GM18951 (cell line): ENCODE results near the gene GAMT.
"Not testable (repeated sequence)": the region's sequence is repeated elsewhere in the genome, so short reads cannot be mapped to it uniquely, and the experiment has no call there.

Source experiments
- POLR2A ChIP-seq: IDR thresholded peaks from 4 replicates; pipeline ENCODE4 v1.6.1; 2011; ENCODE audit warnings: mild to moderate bottlenecking; ENCODE audit not compliant: insufficient read length, insufficient read depth; ENCODE audit errors: extremely low read depth
- in situ Hi-C: fragments of 300-500 bp; cut with MboI; formaldehyde crosslinking; loops from one replicate; pipeline ENCODE4 v1.12.0; 2022; ENCODE audit warnings: low sequenced_read_pairs, mixed read lengths, inconsistent platforms; ENCODE audit not compliant: unreplicated experiment

The GAMT gene

GRCh38 chr19:1401138-1401888 is at the start of gene GAMT:
Gene GAMT, minus strand, starts transcription at chr19:1401542. Its CDS starts 66 bp downstream, at chr19:1401476.
- peak; percentile 65 for TF ChIP-seq POLR2A
- in situ Hi-C loops, result no loop called here

GRCh38 chr19:1449467-1450442 is 48.4 kb upstream of the GAMT start, which contains the start of gene APC2:
Gene APC2, plus strand, starts transcription at chr19:1450121. Its CDS starts 2,881 bp downstream, at chr19:1453002.
- no peak for TF ChIP-seq POLR2A

GRCh38 chr19:1447944-1448343 is 46.6 kb upstream of the GAMT start:
- no peak for TF ChIP-seq POLR2A
- in situ Hi-C loops, result no loop called here

More at GRCh38 chr19:1449467-1450442, 48.4 kb upstream of the GAMT start, which contains the start of gene APC2:
- in situ Hi-C loops, result no loop called here

GRCh38 chr19:1447504-1447903 is 46.2 kb upstream of the GAMT start:
- in situ Hi-C loops, result no loop called here
- TF ChIP-seq POLR2A, result no peak

- in situ Hi-C loops, result no loop called here
- no peak for TF ChIP-seq POLR2A
These were observed 45.6 kb upstream of the GAMT start for GRCh38 chr19:1446713-1447481.

GRCh38 chr19:1445932-1446712 is 44.8 kb upstream of the GAMT start:
- in situ Hi-C loops, result no loop called here
- TF ChIP-seq POLR2A, result no peak

GRCh38 chr19:1445185-1445931 is 44.0 kb upstream of the GAMT start:
- TF ChIP-seq POLR2A, result no peak
- in situ Hi-C loops, result no loop called here

- in situ Hi-C loops, result no loop called here
- no peak for TF ChIP-seq POLR2A
These were observed 40.5 kb upstream of the GAMT start for GRCh38 chr19:1441677-1442438.

- in situ Hi-C loops, result no loop called here
These were observed 39.7 kb upstream of the GAMT start for GRCh38 chr19:1441022-1441426.

GRCh38 chr19:1440418-1440801 is 39.1 kb upstream of the GAMT start:
- TF ChIP-seq POLR2A, result no peak
- in situ Hi-C loops, result no loop called here

More at GRCh38 chr19:1441022-1441426, 39.7 kb upstream of the GAMT start:
- no peak for TF ChIP-seq POLR2A

- in situ Hi-C loops, result not testable (repeated sequence)
These were observed 38.4 kb upstream of the GAMT start for GRCh38 chr19:1439525-1440417.
